Measurements from ENCODE around the gene ZNF414.
A peak's percentile ranks its signal among the peaks of the same experiment; 100 is the strongest.

Gene ZNF414

DNA sequence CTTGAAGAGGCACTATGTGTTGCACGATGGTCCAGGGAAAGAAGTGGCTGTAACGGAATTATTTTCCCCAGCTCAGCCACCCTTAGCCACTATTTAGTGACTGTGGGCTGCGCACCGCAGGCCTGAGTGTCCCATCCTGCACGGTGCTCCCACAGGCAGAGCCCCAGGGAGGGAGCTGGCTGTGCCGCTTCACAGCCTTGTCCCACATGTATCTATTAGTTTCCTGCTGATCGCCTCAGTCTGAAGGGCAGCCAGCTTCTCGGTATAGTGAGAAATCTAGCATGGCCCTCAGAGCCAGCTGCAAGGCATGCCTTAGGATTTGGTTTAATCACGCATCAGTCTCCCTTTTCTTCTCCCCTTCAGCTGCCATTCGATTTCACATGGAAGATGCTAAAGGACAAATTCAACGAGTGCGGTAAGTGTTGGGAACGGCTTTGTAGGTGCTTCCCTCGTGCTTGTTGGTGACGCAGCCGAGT, 27.3 kb downstream of the ZNF414 start:
- no peaks in the 10 kb centered on the region for H3K9me3 ChIP-seq
- peaks cover 83 to 86% of the 10 kb centered on the region in 2 experiments for H3K4me1 ChIP-seq (ENCODE audit: control insufficient read depth in 1 of 2, insufficient read depth in 1 of 2, low read depth in 1 of 2, low read length in 1 of 2)
- H3K36me3 ChIP-seq, result peaks cover 68% of the 10 kb centered on the region
- TF ChIP-seq, protein P1, sequence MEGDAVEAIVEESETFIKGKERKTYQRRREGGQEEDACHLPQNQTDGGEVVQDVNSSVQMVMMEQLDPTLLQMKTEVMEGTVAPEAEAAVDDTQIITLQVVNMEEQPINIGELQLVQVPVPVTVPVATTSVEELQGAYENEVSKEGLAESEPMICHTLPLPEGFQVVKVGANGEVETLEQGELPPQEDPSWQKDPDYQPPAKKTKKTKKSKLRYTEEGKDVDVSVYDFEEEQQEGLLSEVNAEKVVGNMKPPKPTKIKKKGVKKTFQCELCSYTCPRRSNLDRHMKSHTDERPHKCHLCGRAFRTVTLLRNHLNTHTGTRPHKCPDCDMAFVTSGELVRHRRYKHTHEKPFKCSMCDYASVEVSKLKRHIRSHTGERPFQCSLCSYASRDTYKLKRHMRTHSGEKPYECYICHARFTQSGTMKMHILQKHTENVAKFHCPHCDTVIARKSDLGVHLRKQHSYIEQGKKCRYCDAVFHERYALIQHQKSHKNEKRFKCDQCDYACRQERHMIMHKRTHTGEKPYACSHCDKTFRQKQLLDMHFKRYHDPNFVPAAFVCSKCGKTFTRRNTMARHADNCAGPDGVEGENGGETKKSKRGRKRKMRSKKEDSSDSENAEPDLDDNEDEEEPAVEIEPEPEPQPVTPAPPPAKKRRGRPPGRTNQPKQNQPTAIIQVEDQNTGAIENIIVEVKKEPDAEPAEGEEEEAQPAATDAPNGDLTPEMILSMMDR (IDR thresholded peaks at IDR 0.05), result no peak
- no peaks in the 10 kb centered on the region for H3K27me3 ChIP-seq
- H3K4me3 ChIP-seq (ENCODE audit: low read depth in 1 of 2, low read length in 1 of 2), result peak overlapping the region; percentile 30 to 51
- H3K27ac ChIP-seq, result peak overlapping the region; percentile 98

DNA sequence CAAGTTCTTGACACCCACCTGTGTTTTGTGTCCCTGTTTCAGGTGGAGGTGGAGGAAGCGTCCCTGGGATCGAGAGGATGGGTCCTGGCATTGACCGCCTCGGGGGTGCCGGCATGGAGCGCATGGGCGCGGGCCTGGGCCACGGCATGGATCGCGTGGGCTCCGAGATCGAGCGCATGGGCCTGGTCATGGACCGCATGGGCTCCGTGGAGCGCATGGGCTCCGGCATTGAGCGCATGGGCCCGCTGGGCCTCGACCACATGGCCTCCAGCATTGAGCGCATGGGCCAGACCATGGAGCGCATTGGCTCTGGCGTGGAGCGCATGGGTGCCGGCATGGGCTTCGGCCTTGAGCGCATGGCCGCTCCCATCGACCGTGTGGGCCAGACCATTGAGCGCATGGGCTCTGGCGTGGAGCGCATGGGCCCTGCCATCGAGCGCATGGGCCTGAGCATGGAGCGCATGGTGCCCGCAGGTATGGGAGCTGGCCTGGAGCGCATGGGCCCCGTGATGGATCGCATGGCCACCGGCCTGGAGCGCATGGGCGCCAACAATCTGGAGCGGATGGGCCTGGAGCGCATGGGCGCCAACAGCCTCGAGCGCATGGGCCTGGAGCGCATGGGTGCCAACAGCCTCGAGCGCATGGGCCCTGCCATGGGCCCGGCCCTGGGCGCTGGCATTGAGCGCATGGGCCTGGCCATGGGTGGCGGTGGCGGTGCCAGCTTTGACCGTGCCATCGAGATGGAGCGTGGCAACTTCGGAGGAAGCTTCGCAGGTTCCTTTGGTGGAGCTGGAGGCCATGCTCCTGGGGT, 28.2 kb downstream of the ZNF414 start:
- peaks cover 74 to 77% of the 10 kb centered on the region in 2 experiments for H3K4me1 ChIP-seq (ENCODE audit: control insufficient read depth in 1 of 2, insufficient read depth in 1 of 2, low read depth in 1 of 2, low read length in 1 of 2)
- H3K9me3 ChIP-seq, result no peaks in the 10 kb centered on the region
- H3K27me3 ChIP-seq, result no peaks in the 10 kb centered on the region
- peak overlapping the region; percentile 98 for H3K27ac ChIP-seq
- TF ChIP-seq, protein P1 (IDR thresholded peaks at IDR 0.05), result no peak
- H3K4me3 ChIP-seq (ENCODE audit: low read depth in 1 of 2, low read length in 1 of 2), result no peak overlapping the region
- peaks cover 65% of the 10 kb centered on the region for H3K36me3 ChIP-seq

DNA sequence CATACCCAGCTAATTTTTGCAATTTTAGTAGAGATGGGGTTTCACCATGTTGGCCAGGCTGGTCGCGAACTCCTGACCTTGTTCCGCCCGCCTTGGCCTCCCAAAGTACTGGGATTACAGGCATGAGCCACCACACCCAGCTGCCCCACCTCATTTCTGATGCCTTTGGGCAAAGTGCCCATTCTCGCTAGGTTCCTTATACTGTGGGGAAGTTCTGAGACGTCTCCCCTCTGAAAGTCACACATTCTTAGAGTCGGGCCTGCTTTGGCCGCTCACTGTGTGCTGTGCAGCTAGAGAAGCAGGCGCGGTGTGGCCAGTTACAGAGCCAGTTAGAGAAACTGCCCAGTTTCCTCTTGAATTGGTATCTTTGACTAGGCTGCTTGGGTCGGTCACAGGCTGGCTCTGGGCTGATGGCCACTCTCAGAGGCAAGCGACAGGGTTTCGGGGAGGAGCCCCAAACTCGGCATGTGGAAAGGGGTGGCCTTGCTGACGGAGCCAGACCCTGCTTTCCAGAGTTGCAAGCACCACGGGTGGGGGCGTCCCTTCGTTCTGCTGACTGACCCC, 29.6 kb downstream of the ZNF414 start:
- Histone ChIP-seq H3K27me3 (no peaks in the 10 kb centered on the region), H3K9me3 (no peaks in the 10 kb centered on the region), H3K4me3 (ENCODE audit: low read depth in 1 of 2, low read length in 1 of 2) (peak overlapping the region in 1 of 2 experiments; percentile 18), H3K36me3 (peaks cover 53% of the 10 kb centered on the region), H3K4me1 (ENCODE audit: control insufficient read depth in 1 of 2, insufficient read depth in 1 of 2, low read depth in 1 of 2, low read length in 1 of 2) (peaks cover 63% of the 10 kb centered on the region in 2 experiments), H3K27ac (peak overlapping the region; percentile 98)
- TF ChIP-seq, protein P1 (IDR thresholded peaks at IDR 0.05), result no peak

DNA sequence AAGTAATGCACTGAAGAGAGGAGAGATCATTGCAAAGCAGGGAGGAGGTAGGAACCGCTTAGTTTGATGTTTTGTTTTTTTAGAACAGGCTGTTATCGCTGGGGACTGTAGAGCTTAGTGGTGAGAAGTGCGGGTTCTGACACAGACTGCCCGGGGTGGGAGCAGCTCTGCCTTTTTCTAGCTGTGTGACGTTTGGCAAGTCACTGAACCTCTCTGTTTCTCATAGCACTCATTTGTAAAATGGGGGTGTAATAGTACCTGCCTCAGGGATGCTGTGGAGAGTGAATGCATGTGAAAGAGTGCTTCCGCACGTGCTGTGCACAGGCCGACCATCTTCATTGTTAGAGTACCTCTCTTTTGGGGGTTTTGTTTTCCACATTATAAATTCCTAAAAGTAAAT, 30.8 kb downstream of the ZNF414 start:
- H3K9me3 ChIP-seq, result no peaks in the 10 kb centered on the region
- no peaks in the 10 kb centered on the region for H3K27me3 ChIP-seq
- peak overlapping the region; percentile 98 for H3K27ac ChIP-seq
- peaks cover 51% of the 10 kb centered on the region in 2 experiments for H3K4me1 ChIP-seq (ENCODE audit: control insufficient read depth in 1 of 2, insufficient read depth in 1 of 2, low read depth in 1 of 2, low read length in 1 of 2)
- peaks cover 44% of the 10 kb centered on the region for H3K36me3 ChIP-seq
- TF ChIP-seq, protein P1 (IDR thresholded peaks at IDR 0.05), result no peak
- H3K4me3 ChIP-seq (ENCODE audit: low read depth in 1 of 2, low read length in 1 of 2), result no peak overlapping the region

DNA sequence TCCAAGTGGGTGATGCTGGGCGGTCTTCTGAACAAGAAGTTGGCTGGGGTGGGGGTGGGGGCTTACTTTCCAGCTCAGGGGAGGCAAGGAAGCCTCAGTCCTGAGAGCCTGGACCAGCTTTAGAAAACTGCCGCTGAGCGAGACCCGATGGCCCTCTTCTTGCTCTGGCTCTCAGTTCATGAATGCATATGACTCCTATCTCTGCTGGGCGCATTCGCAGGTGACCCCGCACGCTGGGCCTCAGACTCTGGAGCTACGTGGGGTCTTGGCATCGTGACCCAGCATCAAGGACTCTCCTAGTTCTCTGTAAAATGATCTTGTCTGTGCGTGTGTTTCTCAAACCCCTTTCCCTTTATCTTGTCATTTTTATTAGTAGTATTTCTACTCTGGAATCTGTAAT, 31.3 kb downstream of the ZNF414 start:
- H3K27ac ChIP-seq, result peak overlapping the region; percentile 98
- peaks cover 46% of the 10 kb centered on the region in 2 experiments for H3K4me1 ChIP-seq (ENCODE audit: control insufficient read depth in 1 of 2, insufficient read depth in 1 of 2, low read depth in 1 of 2, low read length in 1 of 2)
- TF ChIP-seq, protein P1 (IDR thresholded peaks at IDR 0.05), result no peak
- H3K4me3 ChIP-seq (ENCODE audit: low read depth in 1 of 2, low read length in 1 of 2), result no peak overlapping the region
- H3K27me3 ChIP-seq, result no peaks in the 10 kb centered on the region
- no peaks in the 10 kb centered on the region for H3K9me3 ChIP-seq
- H3K36me3 ChIP-seq, result peaks cover 49% of the 10 kb centered on the region
